Activated naive CD8-positive, alpha-beta T cell (primary cell): ENCODE results near the gene SAA2.
"Not testable (repeated sequence)": the region's sequence is repeated elsewhere in the genome, so short reads cannot be mapped to it uniquely, and the experiment has no call there.

Experiments used
- H3K27ac Mint-ChIP-seq: one replicate; pipeline ENCODE4 v1.8.0; 2021; ENCODE audit warnings: mixed read lengths
- H3K27me3 Mint-ChIP-seq: one replicate; pipeline ENCODE4 v1.8.0; 2021; ENCODE audit warnings: mixed read lengths
- H3K36me3 Mint-ChIP-seq: one replicate; pipeline ENCODE4 v1.8.0; 2021; ENCODE audit warnings: mixed read lengths
- H3K4me1 Mint-ChIP-seq: one replicate; pipeline ENCODE4 v1.8.0; 2021; ENCODE audit warnings: low read depth, mixed read lengths
- H3K4me3 Mint-ChIP-seq: one replicate; pipeline ENCODE4 v1.8.0; 2021; ENCODE audit warnings: mild to moderate bottlenecking, mixed read lengths
- H3K9me3 Mint-ChIP-seq: one replicate; pipeline ENCODE4 v1.8.0; 2021; ENCODE audit warnings: low read depth, mixed read lengths

The SAA2 gene

DNA sequence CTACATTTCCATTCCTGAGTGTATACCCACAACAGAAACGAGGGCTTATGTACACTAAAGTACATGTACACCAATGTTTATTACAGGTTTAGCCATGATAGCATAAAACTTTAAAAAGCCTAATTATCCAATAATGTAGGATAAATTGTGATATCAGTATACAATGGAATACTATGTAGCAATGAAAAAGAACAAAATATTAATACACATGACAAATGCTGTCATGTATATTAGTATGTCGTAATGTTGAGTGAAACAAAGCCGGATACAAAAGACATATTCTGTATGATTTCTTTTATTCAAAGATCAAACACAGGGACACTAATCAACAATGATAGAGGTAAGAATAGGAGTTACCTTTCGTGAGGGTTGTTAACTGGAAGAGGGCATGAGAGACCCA, 14.6 kb downstream of the SAA2 start:
- no peak overlapping the region for H3K27ac Mint-ChIP-seq
- H3K4me1 Mint-ChIP-seq: no peaks in the 10 kb centered on the region
- no peaks in the 10 kb centered on the region for H3K9me3 Mint-ChIP-seq
- peaks cover 12% of the 10 kb centered on the region for H3K27me3 Mint-ChIP-seq
- no peaks in the 10 kb centered on the region for H3K36me3 Mint-ChIP-seq
- no peak overlapping the region for H3K4me3 Mint-ChIP-seq

DNA sequence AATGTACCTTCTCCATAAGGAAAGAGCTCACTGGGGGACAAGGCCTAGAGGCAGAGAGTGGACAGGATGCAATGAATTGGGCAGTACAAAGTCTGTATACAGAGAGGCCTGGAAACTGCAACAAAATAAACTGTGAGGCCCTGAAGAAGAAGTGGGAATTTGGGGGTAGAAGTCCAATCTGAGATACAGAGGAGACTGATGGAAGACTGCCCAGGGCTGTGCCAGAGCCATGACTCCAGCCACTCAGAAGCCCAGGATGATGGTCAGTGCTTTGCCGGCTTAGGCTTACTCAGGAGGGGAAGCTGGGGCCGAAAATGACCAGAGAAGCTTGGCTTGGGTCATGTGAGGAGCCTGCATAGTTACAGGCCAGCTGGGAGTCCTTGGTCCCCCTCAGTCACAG, 17.6 kb downstream of the SAA2 start:
- no peak overlapping the region for H3K27ac Mint-ChIP-seq
- H3K9me3 Mint-ChIP-seq: no peaks in the 10 kb centered on the region
- H3K36me3 Mint-ChIP-seq: no peaks in the 10 kb centered on the region
- H3K4me1 Mint-ChIP-seq: no peaks in the 10 kb centered on the region
- peaks cover 8% of the 10 kb centered on the region for H3K27me3 Mint-ChIP-seq
- H3K4me3 Mint-ChIP-seq: no peak overlapping the region

DNA sequence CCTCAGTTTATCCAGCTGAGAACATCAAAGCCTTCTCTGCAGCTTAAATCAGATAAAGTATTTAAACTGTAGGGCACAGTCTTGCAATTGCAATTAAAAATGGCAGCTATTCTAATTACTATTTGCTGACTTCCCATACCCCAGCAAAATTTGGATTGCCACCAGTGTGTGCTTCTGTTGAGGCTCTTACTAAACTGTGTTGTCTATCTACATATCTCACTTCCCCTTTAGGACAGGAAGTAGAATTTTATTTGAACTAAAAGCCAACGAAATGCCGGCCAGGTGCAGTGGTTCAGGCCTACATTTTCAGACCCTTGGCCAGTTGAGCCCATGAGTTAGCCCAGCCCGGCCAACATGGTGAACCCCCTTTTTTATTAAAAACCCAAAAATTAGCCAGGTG, 19.0 kb downstream of the SAA2 start:
- H3K9me3 Mint-ChIP-seq: no peaks in the 10 kb centered on the region
- no peaks in the 10 kb centered on the region for H3K4me1 Mint-ChIP-seq
- no peak overlapping the region for H3K27ac Mint-ChIP-seq
- H3K27me3 Mint-ChIP-seq: peaks cover 6% of the 10 kb centered on the region
- no peaks in the 10 kb centered on the region for H3K36me3 Mint-ChIP-seq
- H3K4me3 Mint-ChIP-seq: no peak overlapping the region

GRCh38 chr11:18225913-18226312, 22.6 kb downstream of the SAA2 start:
- no peaks in the 10 kb centered on the region for H3K36me3 Mint-ChIP-seq
- no peaks in the 10 kb centered on the region for H3K4me1 Mint-ChIP-seq
- no peaks in the 10 kb centered on the region for H3K9me3 Mint-ChIP-seq
- H3K4me3 Mint-ChIP-seq: no peak overlapping the region
- no peak overlapping the region for H3K27ac Mint-ChIP-seq
- H3K27me3 Mint-ChIP-seq: no peaks in the 10 kb centered on the region

GRCh38 chr11:18223591-18224387, 24.7 kb downstream of the SAA2 start:
- Mint-ChIP-seq H3K27ac (no peak overlapping the region), H3K4me1 (no peaks in the 10 kb centered on the region), H3K27me3 (no peaks in the 10 kb centered on the region), H3K9me3 (no peaks in the 10 kb centered on the region), H3K36me3 (no peaks in the 10 kb centered on the region), H3K4me3 (no peak overlapping the region)

DNA sequence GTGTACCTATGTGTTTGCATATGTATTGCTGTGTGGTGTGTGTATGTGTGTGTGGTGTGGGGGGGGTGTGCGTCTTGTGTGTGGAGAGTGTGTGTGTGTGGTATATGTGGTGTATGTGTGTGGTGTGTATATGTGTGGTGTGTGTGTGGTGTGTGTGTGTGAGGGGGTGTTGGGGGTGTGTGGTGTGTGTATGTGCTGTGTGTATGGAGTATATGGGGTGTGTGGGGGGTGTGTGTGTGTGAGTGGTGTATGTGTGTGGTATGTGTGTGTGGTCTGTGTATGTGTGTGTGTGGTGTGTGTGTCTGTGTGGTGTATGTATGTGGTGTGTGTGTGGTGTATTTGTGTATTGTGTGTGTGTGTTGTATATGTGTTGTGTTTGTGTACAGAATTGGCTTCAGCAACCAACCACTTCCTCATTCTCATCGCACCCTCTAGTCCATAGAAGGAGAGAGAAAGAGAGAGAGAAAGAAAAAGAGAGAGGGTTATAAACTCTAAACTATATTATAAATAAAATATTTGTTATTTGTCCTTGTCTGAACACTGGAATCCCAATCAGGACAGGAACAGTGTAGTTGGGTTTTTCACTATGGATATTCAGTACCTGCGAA, 25.6 kb downstream of the SAA2 start:
- H3K36me3 Mint-ChIP-seq: no peaks in the 10 kb centered on the region
- H3K27me3 Mint-ChIP-seq: no peaks in the 10 kb centered on the region
- no peaks in the 10 kb centered on the region for H3K9me3 Mint-ChIP-seq
- H3K27ac Mint-ChIP-seq: no peak overlapping the region
- H3K4me3 Mint-ChIP-seq: no peak overlapping the region
- H3K4me1 Mint-ChIP-seq: no peaks in the 10 kb centered on the region

DNA sequence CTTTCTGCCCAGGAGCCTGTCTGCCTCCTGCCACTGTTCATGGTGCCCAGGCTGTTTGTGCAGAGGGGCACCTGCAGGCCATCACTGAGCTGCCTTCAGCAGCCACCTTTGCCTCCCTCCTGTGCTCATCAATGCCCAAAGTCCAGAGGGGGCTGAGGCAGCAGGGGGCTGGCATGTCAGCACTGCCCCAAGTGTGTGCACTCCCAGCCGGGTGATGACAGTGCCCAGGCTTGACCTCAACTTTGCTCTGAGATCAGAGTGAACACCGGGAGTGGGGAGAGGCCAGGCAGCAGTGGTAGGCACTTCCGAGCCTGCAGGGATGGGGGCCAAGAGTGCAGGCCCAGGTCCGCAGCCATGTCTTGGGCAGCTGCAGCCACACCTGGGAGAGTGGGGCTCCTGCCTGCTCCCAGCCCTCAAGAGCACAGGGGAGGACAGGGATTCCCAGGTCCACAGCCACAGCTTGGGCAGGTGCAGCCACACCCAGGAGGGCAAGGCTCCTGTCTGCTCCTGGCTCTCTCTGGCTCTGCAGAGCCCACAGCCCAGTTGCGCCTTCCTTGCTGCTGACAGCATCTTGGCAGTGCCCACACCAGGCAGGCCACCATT, 27.1 kb downstream of the SAA2 start:
- H3K36me3 Mint-ChIP-seq: no peaks in the 10 kb centered on the region
- no peak overlapping the region for H3K4me3 Mint-ChIP-seq
- no peaks in the 10 kb centered on the region for H3K9me3 Mint-ChIP-seq
- peaks cover 1% of the 10 kb centered on the region for H3K27me3 Mint-ChIP-seq
- no peak overlapping the region for H3K27ac Mint-ChIP-seq
- H3K4me1 Mint-ChIP-seq: no peaks in the 10 kb centered on the region

GRCh38 chr11:18209058-18209457, 39.4 kb downstream of the SAA2 start:
- no peaks in the 10 kb centered on the region for H3K36me3 Mint-ChIP-seq
- H3K4me1 Mint-ChIP-seq: peaks cover 2% of the 10 kb centered on the region
- no peak overlapping the region for H3K4me3 Mint-ChIP-seq
- no peak overlapping the region for H3K27ac Mint-ChIP-seq
- peaks cover 24% of the 10 kb centered on the region for H3K27me3 Mint-ChIP-seq
- no peaks in the 10 kb centered on the region for H3K9me3 Mint-ChIP-seq

DNA sequence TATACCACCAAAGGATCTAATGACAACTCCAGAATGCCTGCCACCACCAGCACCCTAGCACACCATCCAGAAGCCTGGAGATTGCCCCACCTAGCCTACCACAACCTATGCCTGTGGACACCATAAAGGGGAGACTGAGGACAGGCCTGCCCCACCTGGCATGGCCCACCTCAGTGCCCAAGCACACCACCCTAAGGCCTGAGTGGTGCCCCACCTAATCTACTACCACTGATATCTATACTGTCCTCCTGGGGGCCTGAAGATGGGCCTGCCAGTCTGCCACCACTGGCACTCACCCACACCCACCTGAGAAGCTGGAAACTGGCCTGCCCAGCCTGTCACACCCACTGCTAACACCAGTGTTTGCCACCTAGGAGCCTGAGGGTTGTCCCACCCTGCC, 43.7 kb downstream of the SAA2 start:
- Mint-ChIP-seq H3K36me3 (no peaks in the 10 kb centered on the region), H3K9me3 (no peaks in the 10 kb centered on the region), H3K27ac (no peak overlapping the region), H3K27me3 (peaks cover 30% of the 10 kb centered on the region), H3K4me3 (no peak overlapping the region), H3K4me1 (peaks cover 2% of the 10 kb centered on the region)

DNA sequence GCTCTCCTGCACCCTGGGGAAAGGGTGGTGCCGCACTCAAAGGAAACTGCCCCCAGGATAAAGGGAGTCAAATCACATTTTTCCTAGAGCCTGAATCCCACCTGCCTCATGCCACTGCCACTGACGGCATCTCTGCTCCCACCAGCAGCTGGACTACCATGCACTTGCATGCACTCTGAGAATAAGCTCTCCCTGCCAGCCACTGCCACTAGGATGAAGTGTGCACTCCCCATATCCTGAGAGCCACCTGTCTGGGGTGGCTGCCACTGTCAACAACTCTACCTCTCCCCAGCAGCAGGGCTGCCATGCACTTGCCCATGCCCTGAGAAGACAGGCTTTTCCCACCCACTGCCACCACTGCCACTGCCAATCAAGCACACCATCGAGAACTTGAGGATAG, 44.2 kb downstream of the SAA2 start:
- H3K36me3 Mint-ChIP-seq: no peaks in the 10 kb centered on the region
- peaks cover 30% of the 10 kb centered on the region for H3K27me3 Mint-ChIP-seq
- no peak overlapping the region for H3K27ac Mint-ChIP-seq
- H3K9me3 Mint-ChIP-seq: no peaks in the 10 kb centered on the region
- H3K4me1 Mint-ChIP-seq: peaks cover 2% of the 10 kb centered on the region
- H3K4me3 Mint-ChIP-seq: no peak overlapping the region

DNA sequence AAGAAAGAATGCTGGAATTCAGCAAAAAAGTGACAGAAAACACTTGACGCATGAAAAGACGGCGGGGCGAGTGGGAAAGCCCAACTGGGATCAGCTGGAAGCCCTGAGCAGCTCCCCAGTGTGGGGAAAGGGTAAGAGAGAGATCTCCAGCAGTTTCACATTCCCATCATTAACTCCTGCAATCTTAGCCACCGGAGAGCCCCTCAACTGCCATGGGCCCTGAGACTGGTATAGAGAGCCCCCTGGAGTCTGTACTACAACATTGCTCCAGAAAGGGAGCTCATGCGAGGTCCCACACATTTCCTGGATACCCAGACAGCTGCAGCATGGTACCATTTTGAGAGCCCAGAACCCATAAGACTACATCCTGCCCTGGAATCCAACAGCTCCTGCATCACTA, 44.7 kb downstream of the SAA2 start:
- peaks cover 2% of the 10 kb centered on the region for H3K4me1 Mint-ChIP-seq
- H3K27ac Mint-ChIP-seq: no peak overlapping the region
- peaks cover 31% of the 10 kb centered on the region for H3K27me3 Mint-ChIP-seq
- no peaks in the 10 kb centered on the region for H3K36me3 Mint-ChIP-seq
- no peaks in the 10 kb centered on the region for H3K9me3 Mint-ChIP-seq
- no peak overlapping the region for H3K4me3 Mint-ChIP-seq

GRCh38 chr11:18197738-18198137, 50.7 kb downstream of the SAA2 start:
- not testable (repeated sequence) for H3K4me1 Mint-ChIP-seq, H3K27ac Mint-ChIP-seq, H3K36me3 Mint-ChIP-seq, H3K27me3 Mint-ChIP-seq, H3K9me3 Mint-ChIP-seq, H3K4me3 Mint-ChIP-seq

DNA sequence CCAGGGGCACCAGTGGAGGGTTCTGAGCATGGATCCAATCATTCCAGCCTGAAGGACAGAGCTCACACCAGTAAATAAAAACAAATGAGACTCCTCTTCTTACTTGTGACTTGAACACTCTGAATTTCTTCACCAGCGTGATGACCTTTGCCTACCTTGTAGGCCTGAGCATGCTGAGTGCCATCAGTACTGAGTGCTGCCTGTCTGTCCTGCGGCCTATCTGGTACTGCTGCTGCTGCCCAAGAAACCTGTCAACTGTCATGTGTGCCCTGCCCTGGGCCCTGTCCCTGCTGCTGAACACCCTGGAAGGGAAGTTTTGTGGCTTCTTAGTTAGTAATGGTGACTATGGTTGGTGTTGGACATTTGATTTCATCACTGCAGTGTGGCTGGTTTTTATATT, 51.9 kb downstream of the SAA2 start:
- no peak overlapping the region for H3K4me3 Mint-ChIP-seq
- H3K27me3 Mint-ChIP-seq: peaks cover 9% of the 10 kb centered on the region
- no peaks in the 10 kb centered on the region for H3K9me3 Mint-ChIP-seq
- H3K36me3 Mint-ChIP-seq: no peaks in the 10 kb centered on the region
- no peaks in the 10 kb centered on the region for H3K4me1 Mint-ChIP-seq
- no peak overlapping the region for H3K27ac Mint-ChIP-seq
